C4-2B (cell line): Measurements from ENCODE around the gene ERP44.

Experiments
- ZFX ChIP-seq: fragments of 450-650 bp; IDR thresholded peaks from 2 replicates; pipeline ENCODE4 v1.6.1; 2017
- TF ChIP-seq, protein P1 (sequence below): fragments of 450-650 bp; conservative IDR thresholded peaks from 2 replicates; pipeline ENCODE4 v1.5.1; 2017; ENCODE audit warnings: mild to moderate bottlenecking

DNA sequence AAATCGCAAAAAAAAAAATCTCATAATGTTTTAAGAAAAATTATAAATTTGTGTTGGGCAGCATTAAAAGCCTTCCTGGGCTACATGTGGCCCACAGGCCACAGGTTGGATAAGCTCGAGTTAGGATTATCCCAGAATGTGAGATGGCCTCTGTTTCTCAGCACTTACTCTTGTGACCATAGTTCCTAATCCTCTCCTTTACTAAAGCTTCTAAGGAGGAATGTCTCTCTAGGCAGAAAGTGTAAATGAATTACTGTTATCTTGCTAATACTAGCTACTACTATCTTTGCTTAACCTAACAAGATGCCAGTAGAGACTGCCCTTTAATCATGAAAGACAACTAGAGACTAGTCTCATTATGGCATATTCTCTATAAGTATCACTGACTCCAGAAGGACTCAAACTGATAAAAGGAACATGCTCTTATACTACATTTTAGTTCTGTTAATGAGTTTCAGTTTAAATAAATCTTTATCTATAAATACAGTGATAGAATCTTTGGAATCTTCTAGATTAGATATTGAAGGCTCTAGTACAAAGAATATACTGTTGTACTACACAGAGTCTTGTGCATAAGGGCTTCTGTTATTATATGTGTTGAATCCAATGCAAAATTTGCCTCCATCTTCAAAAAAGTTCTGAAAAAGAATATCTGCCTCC is 14.0 kb upstream of the ERP44 start:
- TF ChIP-seq, protein P1, sequence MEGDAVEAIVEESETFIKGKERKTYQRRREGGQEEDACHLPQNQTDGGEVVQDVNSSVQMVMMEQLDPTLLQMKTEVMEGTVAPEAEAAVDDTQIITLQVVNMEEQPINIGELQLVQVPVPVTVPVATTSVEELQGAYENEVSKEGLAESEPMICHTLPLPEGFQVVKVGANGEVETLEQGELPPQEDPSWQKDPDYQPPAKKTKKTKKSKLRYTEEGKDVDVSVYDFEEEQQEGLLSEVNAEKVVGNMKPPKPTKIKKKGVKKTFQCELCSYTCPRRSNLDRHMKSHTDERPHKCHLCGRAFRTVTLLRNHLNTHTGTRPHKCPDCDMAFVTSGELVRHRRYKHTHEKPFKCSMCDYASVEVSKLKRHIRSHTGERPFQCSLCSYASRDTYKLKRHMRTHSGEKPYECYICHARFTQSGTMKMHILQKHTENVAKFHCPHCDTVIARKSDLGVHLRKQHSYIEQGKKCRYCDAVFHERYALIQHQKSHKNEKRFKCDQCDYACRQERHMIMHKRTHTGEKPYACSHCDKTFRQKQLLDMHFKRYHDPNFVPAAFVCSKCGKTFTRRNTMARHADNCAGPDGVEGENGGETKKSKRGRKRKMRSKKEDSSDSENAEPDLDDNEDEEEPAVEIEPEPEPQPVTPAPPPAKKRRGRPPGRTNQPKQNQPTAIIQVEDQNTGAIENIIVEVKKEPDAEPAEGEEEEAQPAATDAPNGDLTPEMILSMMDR: no peak
- no peak for TF ChIP-seq ZFX
